ENCODE measurements around the gene GORASP1.

- TF ChIP-seq POLR2AphosphoS5 (IDR thresholded peaks at IDR 0.05) (no peak), POLR2A (IDR thresholded peaks at IDR 0.05) (no peak)
These were observed 11.6 kb downstream of the GORASP1 start for GRCh38 chr3:39095778-39096177.

All from spleen (tissue), 3 donors.